GM21515 (cell line): Measurements from ENCODE around the gene SPATA31D1.
"Not testable (repeated sequence)": the region's sequence is repeated elsewhere in the genome, so short reads cannot be mapped to it uniquely, and the experiment has no call there.

Experiments
- ATAC-seq: cut with Tn5 transposase; IDR thresholded peaks from one replicate; pipeline ENCODE4 v1.9.1; 2021; ENCODE audit not compliant: unreplicated experiment

Gene SPATA31D1

GRCh38 chr9:81988472-81988871 is at the start of gene SPATA31D1:
TSS of gene SPATA31D1 (plus strand) at chr9:81988772. CDS start at chr9:81988819, 47 bp downstream.
- not testable (repeated sequence) for ATAC-seq

- not testable (repeated sequence) for ATAC-seq
These were observed 45.2 kb upstream of the SPATA31D1 start, which contains the start of gene SPATA31D3 for GRCh38 chr9:81943393-81943792. TSS of gene SPATA31D3 (plus strand) at chr9:81943500. CDS start at chr9:81943586, 86 bp downstream.

- ATAC-seq, result not testable (repeated sequence)
These were observed 39.9 kb upstream of the SPATA31D1 start for GRCh38 chr9:81948650-81949049.

GRCh38 chr9:81953096-81953495 is 35.5 kb upstream of the SPATA31D1 start:
- ATAC-seq, result no peak

GRCh38 chr9:81955625-81956024 is 32.9 kb upstream of the SPATA31D1 start:
- ATAC-seq, result no peak

- no peak for ATAC-seq
These were observed 24.1 kb upstream of the SPATA31D1 start for GRCh38 chr9:81964218-81965171.

GRCh38 chr9:81968026-81968425 is 20.5 kb upstream of the SPATA31D1 start:
- ATAC-seq, result no peak

GRCh38 chr9:81969971-81970370 is 18.6 kb upstream of the SPATA31D1 start:
- no peak for ATAC-seq

GRCh38 chr9:81971727-81972126 is 16.8 kb upstream of the SPATA31D1 start:
- ATAC-seq, result no peak

- ATAC-seq, result no peak
These were observed 13.8 kb upstream of the SPATA31D1 start for GRCh38 chr9:81974764-81975163.

GRCh38 chr9:81976351-81976750 is 12.2 kb upstream of the SPATA31D1 start:
- ATAC-seq, result no peak

- ATAC-seq, result no peak
These were observed 9.4 kb upstream of the SPATA31D1 start for GRCh38 chr9:81979196-81979595.

GRCh38 chr9:81980568-81980967 is 8.0 kb upstream of the SPATA31D1 start:
- no peak for ATAC-seq

GRCh38 chr9:81981883-81982282 is 6.7 kb upstream of the SPATA31D1 start:
- no peak for ATAC-seq

- no peak for ATAC-seq
These were observed 3.6 kb upstream of the SPATA31D1 start for GRCh38 chr9:81984928-81985327.

- no peak for ATAC-seq
These were observed 2.5 kb upstream of the SPATA31D1 start for GRCh38 chr9:81986051-81986450.

GRCh38 chr9:81989700-81990099 is 1.1 kb downstream of the SPATA31D1 start:
- ATAC-seq, result no peak

- no peak for ATAC-seq
These were observed 5.1 kb downstream of the SPATA31D1 start for GRCh38 chr9:81993656-81994055.

GRCh38 chr9:81999806-82000205 is 11.2 kb downstream of the SPATA31D1 start:
- no peak for ATAC-seq

GRCh38 chr9:82010711-82011110 is 22.1 kb downstream of the SPATA31D1 start:
- ATAC-seq, result no peak

- ATAC-seq, result no peak
These were observed 22.6 kb downstream of the SPATA31D1 start for GRCh38 chr9:82011133-82011532.

- no peak for ATAC-seq
These were observed 23.7 kb downstream of the SPATA31D1 start for GRCh38 chr9:82012276-82012675.
